Ovary (tissue), 3 donors: ENCODE data around the gene NEDD4L.

Experiments
- EP300 ChIP-seq: sonication (generic); formaldehyde crosslinking; IDR thresholded peaks from one replicate; pipeline ENCODE4 v1.6.1; 2017; ENCODE audit warnings: antibody characterized with exemption
- POLR2A ChIP-seq: fragments of 450-650 bp; IDR thresholded peaks from one replicate; pipeline ENCODE4 v1.6.1; 2017; ENCODE audit warnings: antibody characterized with exemption, mild to moderate bottlenecking, moderate library complexity
- TF ChIP-seq, protein P1 (sequence below), 3 donors: fragments of 450-650 bp in 2 of 3; fragments of 200-600 bp in 1 of 3; IDR thresholded peaks; one replicate each; pipeline versions ENCODE4 v1.5.1 to v1.8.0; 2016 to 2022; ENCODE audit warnings: antibody characterized with exemption in 3 of 3, mild to moderate bottlenecking in 1 of 3
- donor health status: DM: no; HTN: no; CAD: no.

DNA sequence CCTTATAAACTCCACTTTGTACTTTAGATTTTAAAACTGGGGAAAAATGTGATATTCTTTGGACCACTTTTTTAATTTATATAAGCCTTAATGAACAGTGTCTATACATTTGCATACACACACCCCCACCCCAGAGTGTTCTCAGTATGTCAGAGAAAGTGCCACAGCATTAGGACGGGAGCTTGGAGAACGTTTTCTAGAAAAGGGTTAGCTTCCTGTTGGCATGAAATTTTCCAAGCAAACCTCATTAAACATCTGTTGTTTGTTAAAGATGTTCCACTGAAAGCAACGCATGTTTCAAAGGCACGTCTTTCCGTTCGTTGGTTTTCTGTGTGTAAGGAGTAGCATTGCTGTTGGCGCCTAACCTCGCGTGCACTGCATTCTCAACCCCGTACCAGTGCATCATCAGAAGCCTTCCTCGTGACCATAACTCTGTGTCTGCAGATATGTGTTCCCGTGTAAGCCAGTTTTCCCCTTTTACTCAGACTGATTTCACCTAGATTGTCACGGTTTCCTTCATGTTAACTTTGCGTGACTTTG is 356.4 kb downstream of the NEDD4L start:
- TF ChIP-seq, protein P1, sequence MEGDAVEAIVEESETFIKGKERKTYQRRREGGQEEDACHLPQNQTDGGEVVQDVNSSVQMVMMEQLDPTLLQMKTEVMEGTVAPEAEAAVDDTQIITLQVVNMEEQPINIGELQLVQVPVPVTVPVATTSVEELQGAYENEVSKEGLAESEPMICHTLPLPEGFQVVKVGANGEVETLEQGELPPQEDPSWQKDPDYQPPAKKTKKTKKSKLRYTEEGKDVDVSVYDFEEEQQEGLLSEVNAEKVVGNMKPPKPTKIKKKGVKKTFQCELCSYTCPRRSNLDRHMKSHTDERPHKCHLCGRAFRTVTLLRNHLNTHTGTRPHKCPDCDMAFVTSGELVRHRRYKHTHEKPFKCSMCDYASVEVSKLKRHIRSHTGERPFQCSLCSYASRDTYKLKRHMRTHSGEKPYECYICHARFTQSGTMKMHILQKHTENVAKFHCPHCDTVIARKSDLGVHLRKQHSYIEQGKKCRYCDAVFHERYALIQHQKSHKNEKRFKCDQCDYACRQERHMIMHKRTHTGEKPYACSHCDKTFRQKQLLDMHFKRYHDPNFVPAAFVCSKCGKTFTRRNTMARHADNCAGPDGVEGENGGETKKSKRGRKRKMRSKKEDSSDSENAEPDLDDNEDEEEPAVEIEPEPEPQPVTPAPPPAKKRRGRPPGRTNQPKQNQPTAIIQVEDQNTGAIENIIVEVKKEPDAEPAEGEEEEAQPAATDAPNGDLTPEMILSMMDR (IDR thresholded peaks at IDR 0.05), result no peak
- no peak for TF ChIP-seq POLR2A
- no peak for TF ChIP-seq EP300
